ENCODE data around the gene CSF1.

Gene CSF1

DNA sequence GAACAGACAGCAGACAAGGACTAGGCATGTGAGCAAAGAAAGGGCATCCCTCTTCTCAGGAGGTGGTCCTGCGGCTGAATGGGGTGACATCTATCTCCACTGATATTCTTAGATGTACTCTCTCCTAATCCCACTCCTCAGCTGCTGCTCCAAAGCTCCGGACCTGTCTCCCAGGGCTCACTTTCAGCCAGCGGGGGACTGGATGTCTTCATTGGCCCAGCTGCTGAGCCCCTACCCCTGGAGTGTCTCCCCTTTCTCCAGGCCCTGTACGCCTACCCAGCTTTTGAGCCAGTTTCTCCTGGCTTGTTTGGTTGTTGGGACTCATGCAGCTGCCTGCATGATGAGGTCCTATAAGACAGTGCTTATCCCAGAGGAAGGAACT, 28.8 kb upstream of the CSF1 start:
- Histone ChIP-seq H4K91ac (ENCODE audit: low read length) (no peak overlapping the region), H3K4me1 (ENCODE audit: control insufficient read depth, insufficient read depth, low read depth, low read length) (peaks cover 27% of the 10 kb centered on the region), H3K9ac (ENCODE audit: low read length) (peak overlapping the region; percentile 9), H3K18ac (ENCODE audit: low read depth in 1 of 2, low read length in 2 of 2) (no peak overlapping the region), H3K9me3 (ENCODE audit: control insufficient read depth, low read length) (no peaks in the 10 kb centered on the region), H3K27me3 (ENCODE audit: control insufficient read depth in 1 of 2, insufficient read depth in 1 of 2, low read length in 2 of 2) (no peaks in the 10 kb centered on the region), H2AFZ (ENCODE audit: low read depth, low read length) (no peak overlapping the region), H2AK5ac (ENCODE audit: low read length, severe bottlenecking) (no peak overlapping the region), H2BK120ac (ENCODE audit: low read depth, low read length) (no peak overlapping the region), H2BK12ac (ENCODE audit: low read length in 2 of 2) (peak overlapping the region in 1 of 2 experiments; percentile 8), H2BK5ac (ENCODE audit: low read depth, low read length, poor library complexity, severe bottlenecking) (no peak overlapping the region), H3K27ac (ENCODE audit: low read length, poor library complexity, severe bottlenecking) (no peak overlapping the region), H3K23ac (ENCODE audit: low read length in 2 of 2) (no peak overlapping the region), H3K14ac (ENCODE audit: low read length in 2 of 2) (no peak overlapping the region), H3K79me1 (replicated peaks; ENCODE audit: low read length, poor library complexity, severe bottlenecking) (no peaks in the 10 kb centered on the region), H3K36me3 (ENCODE audit: control insufficient read depth in 1 of 2, insufficient read depth in 2 of 2, low read depth in 1 of 2, low read length in 2 of 2) (no peaks in the 10 kb centered on the region), H3K4me3 (ENCODE audit: insufficient read depth in 1 of 2, low read depth in 1 of 2, low read length in 2 of 2) (no peak overlapping the region), H4K8ac (ENCODE audit: low read length) (no peak overlapping the region), H2BK15ac (ENCODE audit: low read depth, poor library complexity, severe bottlenecking) (peak overlapping the region; percentile 38), H3K4me2 (ENCODE audit: low read length, poor library complexity, severe bottlenecking) (no peak overlapping the region), H3K4ac (ENCODE audit: low read depth in 1 of 2, low read length in 2 of 2) (no peak overlapping the region)
- whole genome bisulfite sequencing, result 88% methylated on average over 4 of the region's 4 CpGs
- DNase-seq, result no peak

DNA sequence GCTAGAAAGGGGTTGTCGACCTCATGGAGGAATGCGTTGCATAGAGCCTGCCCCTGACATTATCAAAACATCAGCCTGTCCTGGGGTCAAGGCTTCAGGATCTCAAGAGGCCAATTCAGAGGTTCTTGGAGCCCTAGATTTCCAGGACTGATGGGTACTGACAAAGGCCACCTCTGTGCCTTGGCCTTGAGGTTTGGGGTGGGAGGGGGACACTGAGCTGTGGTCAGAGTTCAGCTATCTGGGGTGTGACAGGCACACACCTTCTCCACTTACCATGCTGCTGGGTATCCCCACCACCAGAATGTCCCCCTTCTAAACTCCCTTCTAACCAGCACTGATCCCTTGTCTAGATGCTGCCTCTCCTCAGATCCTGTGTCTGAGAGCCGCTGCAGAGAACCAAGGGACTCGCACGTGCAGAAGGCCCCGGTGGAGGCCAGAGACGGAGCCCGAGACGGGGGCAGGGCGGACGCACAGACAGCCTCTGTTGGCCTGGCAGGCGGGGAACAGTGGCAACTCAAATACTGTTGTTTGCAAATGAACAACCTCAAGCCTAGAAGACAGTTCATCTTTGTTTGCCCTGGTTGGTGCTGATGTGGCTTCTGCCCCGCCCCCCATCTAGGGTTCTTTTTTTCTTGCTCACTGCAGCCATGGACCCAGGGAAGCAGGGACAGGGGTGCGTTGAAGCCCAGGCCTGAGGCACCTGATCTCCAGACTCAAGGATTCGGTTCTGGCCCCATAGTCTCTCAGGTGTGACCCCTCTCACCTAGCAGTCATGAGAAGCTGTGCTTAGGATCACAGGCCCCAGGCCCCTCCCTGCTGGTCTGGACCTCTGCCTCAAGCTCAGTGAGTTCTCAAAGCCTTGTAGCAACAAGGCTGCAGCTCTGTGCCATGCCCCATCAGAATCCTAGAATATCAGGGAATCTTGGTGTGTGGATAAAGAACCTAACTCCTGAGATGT, 28.1 kb upstream of the CSF1 start:
- Histone ChIP-seq H2AK5ac (ENCODE audit: low read length, severe bottlenecking) (no peak overlapping the region), H3K18ac (ENCODE audit: low read depth in 1 of 2, low read length in 2 of 2) (peak overlapping the region in 1 of 2 experiments; percentile 30), H2BK15ac (ENCODE audit: low read depth, poor library complexity, severe bottlenecking) (no peak overlapping the region), H2BK5ac (ENCODE audit: low read depth, low read length, poor library complexity, severe bottlenecking) (no peak overlapping the region), H3K23ac (ENCODE audit: low read length in 2 of 2) (no peak overlapping the region), H4K91ac (ENCODE audit: low read length) (peak overlapping the region; percentile 35), H3K4me1 (ENCODE audit: control insufficient read depth, insufficient read depth, low read depth, low read length) (peaks cover 23% of the 10 kb centered on the region), H3K4me2 (ENCODE audit: low read length, poor library complexity, severe bottlenecking) (no peak overlapping the region), H2BK12ac (ENCODE audit: low read length in 2 of 2) (no peak overlapping the region), H3K36me3 (ENCODE audit: control insufficient read depth in 1 of 2, insufficient read depth in 2 of 2, low read depth in 1 of 2, low read length in 2 of 2) (no peaks in the 10 kb centered on the region), H3K14ac (ENCODE audit: low read length in 2 of 2) (no peak overlapping the region), H3K9ac (ENCODE audit: low read length) (no peak overlapping the region), H2AFZ (ENCODE audit: low read depth, low read length) (no peak overlapping the region), H4K8ac (ENCODE audit: low read length) (no peak overlapping the region), H3K27ac (ENCODE audit: low read length, poor library complexity, severe bottlenecking) (no peak overlapping the region), H3K4me3 (ENCODE audit: insufficient read depth in 1 of 2, low read depth in 1 of 2, low read length in 2 of 2) (no peak overlapping the region), H3K9me3 (ENCODE audit: control insufficient read depth, low read length) (no peaks in the 10 kb centered on the region), H3K4ac (ENCODE audit: low read depth in 1 of 2, low read length in 2 of 2) (no peak overlapping the region), H2BK120ac (ENCODE audit: low read depth, low read length) (no peak overlapping the region), H3K27me3 (ENCODE audit: control insufficient read depth in 1 of 2, insufficient read depth in 1 of 2, low read length in 2 of 2) (no peaks in the 10 kb centered on the region), H3K79me1 (replicated peaks; ENCODE audit: low read length, poor library complexity, severe bottlenecking) (no peaks in the 10 kb centered on the region)
- WGBS, result 87% methylated on average over 15 of the region's 15 CpGs
- DNase-seq, result no peak

DNA sequence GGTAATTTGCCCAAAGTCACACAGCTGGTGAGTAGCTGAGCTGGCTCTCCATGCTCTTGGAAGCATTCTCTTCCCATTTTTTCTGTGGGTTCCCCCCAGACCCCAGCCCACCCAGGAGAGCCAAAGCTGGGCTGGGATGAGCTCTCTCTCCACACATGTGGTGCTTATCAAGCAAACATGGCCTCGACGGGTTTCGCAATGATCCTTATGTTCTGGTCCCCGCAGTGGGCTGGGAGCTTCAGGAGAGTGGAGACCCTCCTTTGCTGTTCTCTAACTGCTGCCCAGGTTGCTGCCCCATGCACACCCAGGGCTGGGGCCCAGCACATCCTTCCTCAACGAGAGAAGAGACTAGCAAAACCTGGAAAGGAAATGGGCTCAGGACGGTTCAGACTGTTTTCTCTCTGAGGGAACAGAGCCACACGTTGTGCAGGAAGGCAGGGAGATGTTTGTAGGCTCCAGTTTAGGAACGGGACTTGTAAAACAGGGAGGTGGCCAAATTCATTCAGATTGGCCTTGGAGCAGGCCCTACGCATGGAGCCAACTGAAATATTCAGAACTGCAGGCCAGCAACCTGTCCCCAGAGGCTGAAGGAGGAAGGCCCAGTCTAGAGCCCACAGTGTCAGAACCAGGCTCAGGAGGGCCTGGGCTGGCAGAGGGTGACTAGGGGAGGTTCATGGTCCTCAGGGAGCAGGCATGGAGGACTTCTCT, 27.2 kb upstream of the CSF1 start:
- Histone ChIP-seq H2AFZ (ENCODE audit: low read depth, low read length) (no peak overlapping the region), H3K9me3 (ENCODE audit: control insufficient read depth, low read length) (no peaks in the 10 kb centered on the region), H3K4me1 (ENCODE audit: control insufficient read depth, insufficient read depth, low read depth, low read length) (peaks cover 19% of the 10 kb centered on the region), H3K4me3 (ENCODE audit: insufficient read depth in 1 of 2, low read depth in 1 of 2, low read length in 2 of 2) (no peak overlapping the region), H2BK12ac (ENCODE audit: low read length in 2 of 2) (peak overlapping the region in 1 of 2 experiments; percentile 75), H3K23ac (ENCODE audit: low read length in 2 of 2) (no peak overlapping the region), H2BK5ac (ENCODE audit: low read depth, low read length, poor library complexity, severe bottlenecking) (no peak overlapping the region), H3K9ac (ENCODE audit: low read length) (no peak overlapping the region), H3K27ac (ENCODE audit: low read length, poor library complexity, severe bottlenecking) (no peak overlapping the region), H3K18ac (ENCODE audit: low read depth in 1 of 2, low read length in 2 of 2) (no peak overlapping the region), H2BK15ac (ENCODE audit: low read depth, poor library complexity, severe bottlenecking) (no peak overlapping the region), H4K8ac (ENCODE audit: low read length) (no peak overlapping the region), H3K4me2 (ENCODE audit: low read length, poor library complexity, severe bottlenecking) (no peak overlapping the region), H3K14ac (ENCODE audit: low read length in 2 of 2) (no peak overlapping the region), H3K27me3 (ENCODE audit: control insufficient read depth in 1 of 2, insufficient read depth in 1 of 2, low read length in 2 of 2) (no peaks in the 10 kb centered on the region), H3K4ac (ENCODE audit: low read depth in 1 of 2, low read length in 2 of 2) (no peak overlapping the region), H4K91ac (ENCODE audit: low read length) (no peak overlapping the region), H2BK120ac (ENCODE audit: low read depth, low read length) (peak overlapping the region; percentile 22), H3K79me1 (replicated peaks; ENCODE audit: low read length, poor library complexity, severe bottlenecking) (no peaks in the 10 kb centered on the region), H3K36me3 (ENCODE audit: control insufficient read depth in 1 of 2, insufficient read depth in 2 of 2, low read depth in 1 of 2, low read length in 2 of 2) (no peaks in the 10 kb centered on the region), H2AK5ac (ENCODE audit: low read length, severe bottlenecking) (no peak overlapping the region)
- 83% methylated on average over 9 of the region's 9 CpGs for WGBS
- DNase-seq, result no peak

GRCh38 chr1:109884242-109884891, 26.3 kb upstream of the CSF1 start:
- WGBS, result 80% methylated on average over 8 of the region's 8 CpGs
- Histone ChIP-seq H3K4me3 (ENCODE audit: insufficient read depth in 1 of 2, low read depth in 1 of 2, low read length in 2 of 2) (no peak overlapping the region), H3K23ac (ENCODE audit: low read length in 2 of 2) (no peak overlapping the region), H2BK12ac (ENCODE audit: low read length in 2 of 2) (peak overlapping the region in 1 of 2 experiments; percentile 11), H3K9me3 (ENCODE audit: control insufficient read depth, low read length) (no peaks in the 10 kb centered on the region), H3K36me3 (ENCODE audit: control insufficient read depth in 1 of 2, insufficient read depth in 2 of 2, low read depth in 1 of 2, low read length in 2 of 2) (no peaks in the 10 kb centered on the region), H3K79me1 (replicated peaks; ENCODE audit: low read length, poor library complexity, severe bottlenecking) (no peaks in the 10 kb centered on the region), H2AFZ (ENCODE audit: low read depth, low read length) (no peak overlapping the region), H3K9ac (ENCODE audit: low read length) (no peak overlapping the region), H4K91ac (ENCODE audit: low read length) (no peak overlapping the region), H3K14ac (ENCODE audit: low read length in 2 of 2) (no peak overlapping the region), H3K4ac (ENCODE audit: low read depth in 1 of 2, low read length in 2 of 2) (no peak overlapping the region), H2BK120ac (ENCODE audit: low read depth, low read length) (no peak overlapping the region), H3K27ac (ENCODE audit: low read length, poor library complexity, severe bottlenecking) (no peak overlapping the region), H3K4me1 (ENCODE audit: control insufficient read depth, insufficient read depth, low read depth, low read length) (peaks cover 12% of the 10 kb centered on the region), H3K18ac (ENCODE audit: low read depth in 1 of 2, low read length in 2 of 2) (no peak overlapping the region), H4K8ac (ENCODE audit: low read length) (no peak overlapping the region), H2BK5ac (ENCODE audit: low read depth, low read length, poor library complexity, severe bottlenecking) (no peak overlapping the region), H2BK15ac (ENCODE audit: low read depth, poor library complexity, severe bottlenecking) (no peak overlapping the region), H3K27me3 (ENCODE audit: control insufficient read depth in 1 of 2, insufficient read depth in 1 of 2, low read length in 2 of 2) (no peaks in the 10 kb centered on the region), H2AK5ac (ENCODE audit: low read length, severe bottlenecking) (no peak overlapping the region), H3K4me2 (ENCODE audit: low read length, poor library complexity, severe bottlenecking) (no peak overlapping the region)
- no peak for DNase-seq

All from mesenchymal stem cell (in vitro differentiated cells and primary cell).